Brain microvascular endothelial cell (primary cell): ENCODE data around the gene SNCA.

Experiments
- DNase-seq: peaks from one replicate; pipeline ENCODE4 v3.0.0-alpha.2; 2020
- H3K27ac ChIP-seq: fragments of 250-450 bp; sonication (Bioruptor Pico); 2 replicates; pipeline ENCODE4 v1.5.1; 2020; ENCODE audit warnings: mild to moderate bottlenecking, moderate library complexity
- H3K27me3 ChIP-seq: fragments of 250-450 bp; sonication (Bioruptor Pico); replicated peaks from 2 replicates; pipeline ENCODE4 v1.5.1; 2020; ENCODE audit warnings: mild to moderate bottlenecking
- H3K36me3 ChIP-seq: fragments of 250-450 bp; sonication (Bioruptor Pico); replicated peaks from 2 replicates; pipeline ENCODE4 v1.5.1; 2020; ENCODE audit warnings: mild to moderate bottlenecking
- H3K4me3 ChIP-seq: 2 replicates; pipeline ENCODE4 v1.5.1; 2011; ENCODE audit warnings: low read depth, mild to moderate bottlenecking, control low read depth, low read length, moderate library complexity
- CTCF ChIP-seq: IDR thresholded peaks from 2 replicates; pipeline ENCODE4 v1.5.1; 2011; ENCODE audit warnings: low read depth, mild to moderate bottlenecking, moderate library complexity, low read length, control low read depth, inconsistent platforms; ENCODE audit errors: missing control alignments
- in situ Hi-C: cut with HindIII; loops from 2 replicates; pipeline ENCODE4 v1.10.0; 2017; ENCODE audit warnings: low sequenced_read_pairs, low pct_ligation_motif_present

The SNCA gene

GRCh38 chr4:89751416-89751815, 85.5 kb downstream of the SNCA start:
- in situ Hi-C loops, result no loop called here
- DNase-seq, result no peak
- Histone ChIP-seq H3K36me3 (no peaks in the 10 kb centered on the region), H3K4me3 (no peak overlapping the region), H3K27me3 (no peaks in the 10 kb centered on the region), H3K27ac (no peak overlapping the region)
- TF ChIP-seq CTCF, result no peak

GRCh38 chr4:89746377-89746776, 90.6 kb downstream of the SNCA start:
- H3K36me3 ChIP-seq, result no peaks in the 10 kb centered on the region
- no peak overlapping the region for H3K4me3 ChIP-seq
- in situ Hi-C loops, result no loop called here
- H3K27ac ChIP-seq, result no peak overlapping the region
- TF ChIP-seq CTCF, result no peak
- no peak for DNase-seq
- H3K27me3 ChIP-seq, result no peaks in the 10 kb centered on the region

- no peak for TF ChIP-seq CTCF
- Histone ChIP-seq H3K4me3 (no peak overlapping the region), H3K36me3 (no peaks in the 10 kb centered on the region), H3K27ac (no peak overlapping the region), H3K27me3 (no peaks in the 10 kb centered on the region)
- in situ Hi-C loops, result no loop called here
- no peak for DNase-seq
Observed at GRCh38 chr4:89745708-89746107, 91.3 kb downstream of the SNCA start.

GRCh38 chr4:89744914-89745313, 92.0 kb downstream of the SNCA start:
- in situ Hi-C loops, result no loop called here
- no peak overlapping the region for H3K4me3 ChIP-seq
- H3K36me3 ChIP-seq, result no peaks in the 10 kb centered on the region
- no peak for DNase-seq
- H3K27ac ChIP-seq, result no peak overlapping the region
- H3K27me3 ChIP-seq, result no peaks in the 10 kb centered on the region
- no peak for TF ChIP-seq CTCF

GRCh38 chr4:89741768-89742167, 95.2 kb downstream of the SNCA start:
- in situ Hi-C loops, result no loop called here
- H3K36me3 ChIP-seq, result no peaks in the 10 kb centered on the region
- DNase-seq, result no peak

More at GRCh38 chr4:89741768-89742167, 95.2 kb downstream of the SNCA start:
- Histone ChIP-seq H3K27ac (no peak overlapping the region), H3K4me3 (no peak overlapping the region), H3K27me3 (no peaks in the 10 kb centered on the region)
- TF ChIP-seq CTCF, result no peak
